CD4-positive, alpha-beta T cell treated with Interleukin-15 for 4 hours (primary cell): ENCODE data around the gene KIF2C.
"Not testable (repeated sequence)": the region's sequence is repeated elsewhere in the genome, so short reads cannot be mapped to it uniquely, and the experiment has no call there.

ENCODE experiments used
- DNase-seq: peaks from one replicate; pipeline ENCODE4 v3.0.0-alpha.2; 2020; ENCODE audit warnings: low spot score

The KIF2C gene

DNA sequence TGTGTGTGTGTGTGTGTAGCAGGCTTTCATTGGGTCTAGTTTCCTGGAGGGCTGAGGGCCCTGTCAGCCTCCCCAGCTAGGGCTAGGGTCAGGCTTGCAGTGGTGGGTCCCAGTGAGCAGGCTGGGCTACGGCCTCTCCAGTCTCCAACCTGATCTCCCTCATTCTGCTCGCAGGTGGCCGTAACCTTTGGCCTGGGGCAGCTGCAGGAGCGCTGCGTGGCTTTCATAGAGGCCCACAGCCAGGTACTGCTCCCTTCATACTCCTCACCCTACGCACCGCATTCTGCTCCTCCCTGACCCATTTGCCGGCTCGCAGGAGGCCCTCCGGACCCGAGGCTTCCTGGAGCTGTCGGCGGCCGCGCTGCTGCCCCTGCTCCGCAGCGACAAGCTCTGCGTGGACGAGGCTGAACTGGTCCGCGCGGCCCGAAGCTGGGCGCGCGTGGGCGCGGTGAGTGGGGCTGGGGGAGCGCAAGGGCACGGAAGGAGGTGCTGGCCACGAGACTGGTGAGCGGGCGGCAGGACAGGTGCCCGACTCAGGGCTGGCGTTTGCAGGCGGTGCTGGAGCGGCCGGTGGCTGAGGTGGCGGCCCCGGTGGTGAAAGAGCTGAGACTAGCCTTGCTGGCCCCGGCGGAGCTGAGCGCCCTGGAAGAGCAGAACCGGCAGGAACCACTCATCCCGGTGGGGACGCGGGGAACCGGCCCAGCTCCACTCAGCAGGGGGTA is 73.3 kb downstream of the KIF2C start:
- no peak for DNase-seq

GRCh38 chr1:44815926-44816325 is 76.3 kb downstream of the KIF2C start:
- not testable (repeated sequence) for DNase-seq

- no peak for DNase-seq
These were observed 77.7 kb downstream of the KIF2C start for GRCh38 chr1:44817307-44817706.
